Tibial artery (tissue), 4 donors: ENCODE results near the gene NUP50.

ENCODE experiments used
- DNase-seq, 2 donors: peaks; one replicate each; pipeline ENCODE4 v3.0.0-alpha.2; 2019
- H3K27ac ChIP-seq, 2 donors: fragments of 200-600 bp; sonication (generic) in 1 of 2; 1 replicate in 1 of 2; 2 replicates in 1 of 2; pipeline ENCODE4 v1.5.1; 2018 to 2019; ENCODE audit warnings: mild to moderate bottlenecking in 1 of 2
- H3K27me3 ChIP-seq, 2 donors: fragments of 200-600 bp; sonication (generic) in 1 of 2; one replicate each; pipeline versions ENCODE4 v1.5.1 to v1.6.0; 2016 to 2019
- H3K36me3 ChIP-seq, 3 donors: fragments of 200-600 bp; sonication (generic) in 2 of 3; one replicate each; pipeline ENCODE4 v1.5.1; 2016 to 2019; ENCODE audit warnings: mild to moderate bottlenecking in 2 of 3
- H3K4me1 ChIP-seq, 4 donors: fragments of 200-600 bp; sonication (generic) in 2 of 4; 1 replicate in 3 of 4; 2 replicates in 1 of 4; pipeline ENCODE4 v1.5.1; 2016 to 2019
- H3K4me3 ChIP-seq, 2 donors: fragments of 200-600 bp; sonication (generic) in 1 of 2; 1 replicate in 1 of 2; 2 replicates in 1 of 2; pipeline ENCODE4 v1.5.1; 2018 to 2019; ENCODE audit warnings: mild to moderate bottlenecking in 2 of 2
- H3K9me3 ChIP-seq, 3 donors: fragments of 200-600 bp; sonication (generic) in 1 of 3; one replicate each; pipeline ENCODE4 v1.5.1; 2016 to 2019
- intact Hi-C: fragments of 100-400 bp; cut with DNase I; formaldehyde crosslinking; loops from one replicate; pipeline ENCODE4 v1.15.0; 2023; ENCODE audit warnings: low total_unique reads
- TF ChIP-seq, protein P1 (sequence below), 2 experiments: fragments of 200-600 bp in 1 of 2; fragments of 450-650 bp in 1 of 2; IDR thresholded peaks; one replicate each; pipeline ENCODE4 v1.5.1; 2017 to 2019; ENCODE audit warnings: antibody characterized with exemption in 2 of 2, mild to moderate bottlenecking in 1 of 2, moderate library complexity in 1 of 2

Gene NUP50

DNA sequence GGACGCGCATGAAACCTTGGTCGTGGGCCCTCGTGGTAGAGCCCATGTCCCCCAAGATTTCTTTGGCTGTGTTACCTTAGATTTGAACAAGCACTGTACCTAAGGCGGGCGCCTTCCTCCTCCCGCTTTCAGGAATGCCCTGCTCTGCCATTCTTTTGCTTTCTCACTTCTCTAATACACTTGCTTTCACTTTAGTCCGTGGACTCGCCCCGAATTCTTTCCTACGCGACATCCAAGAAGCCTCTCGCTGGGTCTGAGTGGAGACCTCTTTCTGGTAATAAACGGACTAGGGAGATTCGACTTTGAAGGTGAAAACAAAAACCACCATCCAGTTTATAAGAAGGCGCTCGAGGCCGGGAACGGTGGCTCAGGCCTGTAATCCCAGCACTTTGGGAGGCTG lies 1.2 kb upstream of the NUP50 start:
- intact Hi-C loops = no loop called here
- no peaks in the 10 kb centered on the region for H3K27me3 ChIP-seq
- peak overlapping the region in 1 of 2 donors; percentile 74 for H3K27ac ChIP-seq
- DNase-seq = no peak
- H3K4me1 ChIP-seq = peaks cover 0 to 28% (median 21%) of the 10 kb centered on the region in 4 donors
- peaks cover 0 to 5% (median under 1%) of the 10 kb centered on the region in 3 donors for H3K36me3 ChIP-seq
- TF ChIP-seq, protein P1, sequence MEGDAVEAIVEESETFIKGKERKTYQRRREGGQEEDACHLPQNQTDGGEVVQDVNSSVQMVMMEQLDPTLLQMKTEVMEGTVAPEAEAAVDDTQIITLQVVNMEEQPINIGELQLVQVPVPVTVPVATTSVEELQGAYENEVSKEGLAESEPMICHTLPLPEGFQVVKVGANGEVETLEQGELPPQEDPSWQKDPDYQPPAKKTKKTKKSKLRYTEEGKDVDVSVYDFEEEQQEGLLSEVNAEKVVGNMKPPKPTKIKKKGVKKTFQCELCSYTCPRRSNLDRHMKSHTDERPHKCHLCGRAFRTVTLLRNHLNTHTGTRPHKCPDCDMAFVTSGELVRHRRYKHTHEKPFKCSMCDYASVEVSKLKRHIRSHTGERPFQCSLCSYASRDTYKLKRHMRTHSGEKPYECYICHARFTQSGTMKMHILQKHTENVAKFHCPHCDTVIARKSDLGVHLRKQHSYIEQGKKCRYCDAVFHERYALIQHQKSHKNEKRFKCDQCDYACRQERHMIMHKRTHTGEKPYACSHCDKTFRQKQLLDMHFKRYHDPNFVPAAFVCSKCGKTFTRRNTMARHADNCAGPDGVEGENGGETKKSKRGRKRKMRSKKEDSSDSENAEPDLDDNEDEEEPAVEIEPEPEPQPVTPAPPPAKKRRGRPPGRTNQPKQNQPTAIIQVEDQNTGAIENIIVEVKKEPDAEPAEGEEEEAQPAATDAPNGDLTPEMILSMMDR (IDR thresholded peaks at IDR 0.05) = no peak
- H3K9me3 ChIP-seq = no peaks in the 10 kb centered on the region
- H3K4me3 ChIP-seq = peak overlapping the region; percentile 72 to 81

DNA sequence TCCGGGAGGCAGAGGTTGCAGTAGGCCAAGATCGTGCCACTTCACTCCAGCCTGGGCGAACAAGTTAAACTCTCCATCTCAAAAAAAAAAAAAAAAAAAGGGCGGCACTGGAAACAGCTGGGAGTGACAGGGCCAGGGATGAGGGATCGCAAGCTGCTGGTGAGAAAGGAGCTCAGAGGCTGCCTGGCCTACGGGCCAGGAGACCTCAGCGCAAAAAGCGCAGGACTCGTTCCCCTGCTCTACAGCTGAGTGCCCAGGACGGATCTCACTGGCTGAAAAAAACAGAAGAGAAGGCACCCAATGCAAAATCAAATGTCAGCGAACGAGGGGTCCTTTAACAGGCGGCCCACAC lies 650 bp upstream of the NUP50 start:
- DNase-seq = no peak
- intact Hi-C loops = no loop called here
- Histone ChIP-seq H3K4me3 (peak overlapping the region; percentile 72 to 81), H3K9me3 (no peaks in the 10 kb centered on the region), H3K27me3 (no peaks in the 10 kb centered on the region), H3K36me3 (peaks cover 2 to 5% (median 3%) of the 10 kb centered on the region in 3 donors), H3K4me1 (peaks cover 0 to 28% (median 21%) of the 10 kb centered on the region in 4 donors), H3K27ac (peak overlapping the region; percentile 74)
- TF ChIP-seq, protein P1 (IDR thresholded peaks at IDR 0.05) = no peak

DNA sequence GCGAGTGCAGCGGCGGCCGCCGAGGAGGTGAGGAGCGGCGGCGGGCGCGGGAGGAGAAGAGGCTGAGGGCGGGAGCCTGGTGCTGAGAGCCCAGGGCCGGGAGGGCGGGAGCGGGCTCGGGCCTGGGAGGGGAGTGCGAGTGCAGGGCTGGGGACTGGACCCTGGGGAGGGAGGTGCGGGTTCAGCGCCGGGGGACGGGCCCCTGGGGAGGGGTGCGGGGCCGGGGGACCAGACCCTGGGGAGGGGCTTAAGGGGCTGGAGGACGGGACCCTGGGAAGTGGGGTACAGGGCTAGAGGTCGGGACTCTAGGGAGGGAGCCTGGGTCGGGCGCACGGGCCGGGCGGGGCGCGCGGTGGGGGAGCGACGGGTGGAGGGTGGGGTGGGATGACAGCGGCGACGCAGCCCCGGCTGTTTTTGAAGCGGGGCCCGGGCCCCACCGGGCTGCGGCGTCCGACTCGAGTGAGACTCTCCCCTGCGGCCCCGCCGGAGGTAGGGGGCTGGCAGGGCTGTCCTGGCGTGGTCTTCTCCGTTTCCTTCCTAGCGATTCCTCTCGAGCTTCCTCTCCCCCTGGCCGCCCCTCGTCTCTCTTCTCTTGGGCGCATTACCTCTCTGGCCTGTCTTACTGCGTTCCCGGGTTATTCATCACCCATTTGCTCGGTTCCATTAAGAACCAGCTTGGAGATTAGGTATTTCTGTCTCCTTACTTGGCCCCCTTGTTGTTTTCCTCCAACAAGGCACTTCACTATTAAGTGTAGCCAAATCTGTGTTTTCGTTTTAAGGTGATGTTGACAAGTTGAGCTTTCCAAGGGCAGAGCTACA lies 754 bp downstream of the NUP50 start:
- peak in 1 of 2 donors; percentile 70 for DNase-seq
- TF ChIP-seq, protein P1 (IDR thresholded peaks at IDR 0.05) = no peak
- Histone ChIP-seq H3K4me1 (peaks cover 0 to 28% (median 18%) of the 10 kb centered on the region in 4 donors), H3K27me3 (no peaks in the 10 kb centered on the region), H3K9me3 (no peaks in the 10 kb centered on the region), H3K36me3 (peaks cover 14 to 17% (median 17%) of the 10 kb centered on the region in 3 donors), H3K27ac (peak overlapping the region; percentile 74), H3K4me3 (peak overlapping the region; percentile 72 to 81)
- intact Hi-C loops = no loop called here

DNA sequence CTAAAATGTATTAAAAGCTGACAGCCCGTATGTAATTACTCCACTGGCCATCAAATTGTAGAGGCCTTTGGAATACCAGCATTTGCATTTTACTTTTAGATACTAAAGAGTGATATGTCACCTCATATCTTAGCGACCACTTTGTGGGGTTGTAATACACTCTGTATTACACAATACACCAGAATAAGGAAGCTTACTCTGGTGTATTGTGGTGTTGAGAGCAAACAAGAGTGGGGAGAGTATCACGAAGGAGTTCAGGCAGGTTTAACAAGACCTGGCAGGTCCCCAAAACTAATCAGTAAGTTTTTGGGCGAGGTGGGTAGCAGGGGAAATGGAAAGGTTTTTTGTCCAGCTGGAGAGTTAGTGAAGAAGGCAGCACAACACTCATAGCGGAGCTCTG lies 3.2 kb downstream of the NUP50 start:
- no peak for DNase-seq
- Histone ChIP-seq H3K27me3 (no peaks in the 10 kb centered on the region), H3K36me3 (peaks cover 36 to 42% (median 39%) of the 10 kb centered on the region in 3 donors), H3K9me3 (no peaks in the 10 kb centered on the region), H3K4me1 (peaks cover 0 to 28% (median 18%) of the 10 kb centered on the region in 4 donors), H3K27ac (no peak overlapping the region), H3K4me3 (no peak overlapping the region)
- intact Hi-C loops = no loop called here
- TF ChIP-seq, protein P1 (IDR thresholded peaks at IDR 0.05) = no peak

DNA sequence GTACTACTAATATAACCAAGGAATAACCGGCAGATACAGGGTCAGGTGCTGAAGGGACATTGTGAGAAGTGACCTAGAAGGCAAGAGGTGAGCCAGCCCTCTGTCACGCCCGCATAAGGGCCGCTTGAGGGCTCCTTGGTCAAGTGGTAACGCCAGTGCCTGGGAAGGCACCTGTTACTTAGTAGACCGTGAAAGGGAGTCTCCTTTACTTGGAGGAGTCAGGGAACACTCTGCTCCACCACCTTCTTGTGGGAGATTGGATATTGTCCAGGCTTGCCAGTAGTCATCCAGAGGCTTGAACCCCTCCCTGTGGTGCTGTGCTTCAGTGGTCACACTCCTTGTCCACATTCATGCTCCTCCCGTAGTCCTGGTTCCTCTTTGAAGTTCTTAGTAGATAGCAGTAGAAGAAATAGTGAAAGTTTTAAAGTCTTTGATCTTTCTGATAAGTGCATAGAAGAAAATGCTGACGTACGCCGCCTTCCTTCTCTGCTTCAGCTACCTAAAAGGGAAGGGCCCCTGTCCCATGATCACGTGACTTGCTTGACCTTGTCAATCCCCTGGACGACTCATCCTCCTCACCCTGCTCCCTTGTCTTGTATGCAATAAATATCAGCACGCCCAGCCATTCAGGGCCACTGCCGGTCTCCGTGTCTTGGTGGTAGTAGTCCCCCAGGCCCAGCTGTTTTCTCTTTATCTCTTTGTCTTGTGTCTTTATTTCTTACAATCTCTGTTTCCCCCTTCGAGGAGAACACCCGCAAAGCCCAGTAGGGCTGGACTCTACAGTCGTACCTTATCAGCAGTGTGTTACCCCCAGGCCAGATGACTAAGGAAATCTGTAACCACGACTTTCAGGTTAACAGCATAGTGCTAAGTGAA lies 6.1 kb downstream of the NUP50 start:
- no peak overlapping the region for H3K27ac ChIP-seq
- H3K9me3 ChIP-seq = no peaks in the 10 kb centered on the region
- intact Hi-C loops = no loop called here
- H3K36me3 ChIP-seq = peaks cover 53 to 64% (median 55%) of the 10 kb centered on the region in 3 donors
- TF ChIP-seq, protein P1 (IDR thresholded peaks at IDR 0.05) = no peak
- peaks cover 0 to 14% (median 10%) of the 10 kb centered on the region in 4 donors for H3K4me1 ChIP-seq
- no peak overlapping the region for H3K4me3 ChIP-seq
- H3K27me3 ChIP-seq = no peaks in the 10 kb centered on the region
- no peak for DNase-seq
